Activated CD4-positive, alpha-beta T cell treated with anti-CD3 and anti-CD28 coated beads, Interleukin-2, amount 50 U/mL, for 16 hours (primary cell): ENCODE results near the gene TMEM129.
A peak's percentile ranks its signal among the peaks of the same experiment; 100 is the strongest.

ENCODE experiments used
- DNase-seq: peaks from one replicate; pipeline ENCODE4 v3.0.0-alpha.2; 2020

TMEM129 gene

DNA sequence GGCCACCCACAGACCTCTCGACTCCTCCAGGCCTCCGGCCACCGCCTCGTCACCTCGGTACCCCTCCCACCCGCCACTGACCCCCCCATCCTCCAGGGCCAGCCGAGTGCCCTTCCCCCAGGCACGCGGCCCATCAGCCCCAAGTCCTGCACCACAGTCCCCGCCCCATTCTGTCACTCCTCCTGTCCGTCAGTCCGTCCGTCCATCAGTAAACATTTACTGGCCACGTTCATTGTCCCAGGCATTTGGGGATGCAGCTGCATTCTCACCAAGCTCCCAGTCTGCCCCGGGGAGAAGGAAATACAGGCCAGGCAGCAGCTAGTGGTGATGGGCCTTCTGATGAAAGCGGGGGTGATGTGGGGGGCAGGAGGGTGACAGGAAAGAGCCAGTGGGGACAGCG, 36.7 kb upstream of the TMEM129 start:
- no peak for DNase-seq

DNA sequence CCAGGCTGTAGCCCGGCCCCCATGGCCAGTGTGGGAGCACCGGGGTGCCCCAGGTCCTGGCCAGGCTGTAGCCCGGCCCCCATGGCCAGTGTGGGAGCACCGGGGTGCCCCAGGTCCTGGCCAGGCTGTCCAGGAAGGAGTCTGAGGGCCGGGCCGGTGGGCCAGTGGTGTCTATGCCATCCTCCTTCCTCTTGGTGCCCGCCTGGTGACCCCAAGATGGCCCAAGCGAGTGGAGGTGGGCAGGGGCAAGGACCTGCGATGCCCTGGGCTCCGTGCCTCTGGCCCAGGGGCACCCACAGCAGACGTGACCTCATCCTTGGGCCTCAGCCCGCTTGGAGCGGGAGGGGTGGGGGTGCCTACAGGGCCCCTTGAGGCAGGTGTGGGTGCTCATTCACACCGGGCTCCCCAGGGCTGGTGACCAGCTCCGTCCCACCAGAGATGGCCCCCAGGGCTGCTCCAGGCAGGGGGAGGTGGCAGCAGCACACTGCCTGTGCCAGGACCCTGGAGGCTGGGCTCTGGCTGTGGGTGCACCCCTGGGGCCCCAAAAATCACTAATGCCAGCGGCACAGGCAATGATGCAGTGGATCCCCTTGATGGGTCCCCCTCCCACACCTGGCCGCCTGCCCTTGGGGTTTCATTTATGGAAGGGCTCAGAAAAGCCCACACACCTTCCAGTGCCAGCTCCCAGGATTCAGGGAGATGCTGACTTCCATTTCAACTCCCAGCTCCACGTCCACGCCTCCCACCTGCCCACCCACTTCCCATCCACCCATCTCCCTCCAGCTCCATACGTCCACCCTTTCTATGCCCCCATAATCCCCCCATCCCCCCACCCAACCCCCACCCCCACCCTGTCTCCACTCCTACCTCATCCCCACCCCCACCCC, 36.0 kb upstream of the TMEM129 start:
- no peak for DNase-seq

DNA sequence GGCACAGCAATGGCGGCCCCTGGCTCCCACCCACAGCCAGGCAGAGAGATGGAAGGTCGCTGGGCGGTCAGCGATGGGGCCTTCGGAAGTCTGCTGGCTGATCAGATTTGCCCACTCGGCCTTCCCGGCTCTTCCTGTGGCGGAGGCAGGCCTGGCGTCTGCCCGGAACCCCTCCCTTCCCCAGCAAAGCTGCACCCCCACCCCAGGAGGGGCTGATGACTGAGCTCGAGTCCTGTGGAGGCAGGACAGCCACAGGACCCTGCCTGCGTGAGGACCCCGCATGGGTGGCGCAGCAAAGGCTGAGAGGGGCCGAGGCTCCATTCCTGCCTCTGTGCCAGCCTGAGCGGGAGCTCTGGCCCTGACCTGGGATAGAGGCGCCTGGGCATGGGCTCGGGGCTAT, 35.0 kb upstream of the TMEM129 start:
- DNase-seq = no peak

DNA sequence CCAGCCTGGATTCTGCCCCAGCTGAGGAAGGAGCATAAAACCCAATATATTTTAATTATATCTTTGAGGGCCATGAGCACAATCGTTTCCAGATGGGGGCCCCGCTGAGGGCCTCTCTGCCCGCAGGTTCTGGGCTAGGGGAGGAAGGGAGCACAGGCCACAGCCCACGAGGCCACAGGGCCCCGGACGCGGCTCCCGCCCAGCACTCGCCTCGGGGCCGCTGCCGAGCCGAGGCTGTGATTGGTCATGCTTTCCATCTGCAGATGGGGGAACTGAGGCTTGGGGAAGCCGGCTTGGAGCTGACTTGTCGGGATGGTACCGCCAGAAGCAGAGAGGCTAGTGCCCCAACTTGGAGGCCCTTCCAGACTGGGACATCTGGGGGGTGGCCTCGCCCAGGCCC, 34.2 kb upstream of the TMEM129 start:
- DNase-seq = no peak

DNA sequence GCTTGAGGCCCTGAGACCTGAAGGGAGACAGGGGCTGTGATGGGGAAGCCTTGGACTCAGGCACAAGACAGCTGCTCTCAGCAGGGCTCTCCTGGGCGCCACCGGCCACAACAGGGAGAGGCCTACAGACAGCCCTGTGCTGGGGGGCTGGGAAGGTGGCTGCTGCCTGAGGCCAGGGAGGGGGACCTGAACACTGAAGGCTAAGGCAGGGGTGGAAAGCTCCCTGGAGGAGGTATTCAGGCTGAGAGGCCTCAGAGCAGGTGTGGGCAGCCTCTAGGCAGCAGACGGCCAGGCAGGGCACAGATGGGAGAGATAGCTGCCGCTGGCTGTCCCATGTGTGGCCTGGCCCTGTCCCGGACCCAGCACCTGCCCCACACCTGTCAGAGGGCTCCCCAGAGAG, 33.2 kb upstream of the TMEM129 start:
- no peak for DNase-seq

DNA sequence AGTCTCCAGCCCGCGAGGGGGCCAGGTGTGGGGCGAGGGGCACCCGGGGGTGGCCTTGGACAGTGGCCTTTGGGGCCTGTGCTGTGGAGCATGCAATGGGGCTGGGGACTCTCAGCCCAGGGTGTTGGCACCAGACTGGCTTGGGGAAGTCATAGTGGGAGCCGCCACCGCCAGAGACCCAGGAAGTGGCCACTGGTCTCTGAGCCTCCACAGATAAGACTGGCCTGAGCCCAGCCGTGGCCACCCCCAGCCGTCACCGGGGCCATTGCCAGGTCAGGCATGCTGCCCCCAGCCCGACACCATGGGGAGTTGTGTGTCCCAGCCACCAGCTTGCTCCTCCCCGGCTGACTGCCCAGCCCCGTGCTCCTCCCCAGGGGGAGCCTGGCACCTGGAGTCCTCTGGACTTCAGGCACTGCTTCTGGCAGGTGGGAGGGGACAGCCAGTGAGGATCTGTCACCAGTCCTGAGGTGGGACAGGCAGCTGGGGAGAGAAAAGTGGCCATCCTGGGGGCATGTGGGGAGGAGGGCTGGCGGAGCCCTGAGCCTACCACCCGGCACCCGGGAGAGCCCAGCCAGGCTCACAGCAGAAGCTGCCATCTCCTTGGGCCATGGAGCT, 32.7 kb upstream of the TMEM129 start:
- DNase-seq = no peak

DNA sequence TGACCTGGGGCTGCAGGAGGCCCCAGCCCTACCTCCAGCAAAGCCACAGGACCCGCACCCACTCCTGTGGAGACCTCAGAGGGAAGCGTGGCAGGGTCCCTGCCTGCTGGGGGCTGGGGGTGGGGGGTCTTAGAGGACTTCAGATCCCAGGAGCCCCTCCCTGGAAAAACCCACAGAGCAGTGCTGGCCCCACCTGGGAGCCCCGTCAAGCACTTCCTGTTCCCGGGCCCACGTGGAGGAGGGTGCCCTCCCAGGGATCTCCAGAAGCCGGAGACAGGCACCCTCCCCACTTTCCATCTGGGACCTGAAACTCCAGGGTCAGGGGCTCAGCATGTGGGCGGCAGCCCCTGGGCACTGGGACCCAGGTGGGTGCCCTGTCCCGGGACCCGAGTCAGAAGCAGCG, 32.2 kb upstream of the TMEM129 start:
- DNase-seq = no peak

DNA sequence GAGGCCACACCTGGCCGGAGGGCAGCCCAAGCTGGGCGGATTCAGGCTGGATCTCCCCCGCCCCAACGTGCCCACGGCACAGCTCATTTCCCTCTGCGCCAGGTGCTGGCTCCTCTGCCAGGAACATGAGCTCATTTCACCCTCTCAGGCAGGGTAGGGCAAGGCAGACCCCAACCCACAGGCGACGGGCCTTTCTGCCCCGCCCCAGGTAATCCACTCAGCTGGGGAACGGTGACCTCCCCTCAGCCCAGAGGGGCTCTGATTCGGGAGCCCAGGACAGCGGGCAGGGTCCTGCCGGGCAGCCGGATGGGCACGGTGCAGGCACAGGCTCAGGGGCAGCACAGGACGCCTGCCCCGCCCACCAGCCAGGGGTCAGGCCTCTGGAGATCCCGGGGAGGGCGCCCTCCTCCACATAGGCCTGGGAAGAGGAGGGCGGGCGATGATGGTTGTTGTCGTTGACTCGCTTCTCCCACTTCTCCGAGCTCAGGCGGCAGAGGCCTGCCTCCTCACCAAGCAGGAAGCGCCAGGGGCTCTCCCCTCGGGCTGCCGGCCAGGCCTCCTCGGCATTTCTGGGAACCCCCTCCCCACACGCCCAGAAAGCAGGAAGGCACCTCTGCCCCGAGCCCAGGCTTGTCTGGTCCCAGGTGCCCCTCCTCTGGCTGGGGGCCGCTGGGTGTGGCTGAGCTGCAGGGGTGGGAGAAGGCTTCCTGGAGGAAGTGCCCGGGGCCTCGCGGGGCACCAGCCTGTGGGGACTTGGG, 31.3 kb upstream of the TMEM129 start:
- peak; percentile 49 for DNase-seq

DNA sequence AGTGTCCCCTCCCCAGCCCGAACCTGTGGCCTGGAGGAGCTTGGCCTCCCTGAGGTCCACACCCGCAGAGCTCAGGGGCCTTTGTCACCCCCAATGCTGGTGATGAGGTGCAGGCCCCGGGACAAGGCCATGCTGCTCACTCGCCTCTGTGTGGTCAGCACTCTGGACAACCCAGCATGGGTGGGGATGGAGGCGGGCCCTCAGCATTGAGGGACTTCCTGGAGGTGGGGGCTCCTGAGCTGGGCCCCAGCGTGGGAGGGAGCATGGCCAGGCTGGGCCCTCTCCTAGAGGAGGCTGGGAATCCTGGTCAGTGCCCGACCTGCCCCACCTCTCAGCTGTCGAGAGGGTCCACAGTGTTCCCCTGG, 30.8 kb upstream of the TMEM129 start:
- DNase-seq = no peak

DNA sequence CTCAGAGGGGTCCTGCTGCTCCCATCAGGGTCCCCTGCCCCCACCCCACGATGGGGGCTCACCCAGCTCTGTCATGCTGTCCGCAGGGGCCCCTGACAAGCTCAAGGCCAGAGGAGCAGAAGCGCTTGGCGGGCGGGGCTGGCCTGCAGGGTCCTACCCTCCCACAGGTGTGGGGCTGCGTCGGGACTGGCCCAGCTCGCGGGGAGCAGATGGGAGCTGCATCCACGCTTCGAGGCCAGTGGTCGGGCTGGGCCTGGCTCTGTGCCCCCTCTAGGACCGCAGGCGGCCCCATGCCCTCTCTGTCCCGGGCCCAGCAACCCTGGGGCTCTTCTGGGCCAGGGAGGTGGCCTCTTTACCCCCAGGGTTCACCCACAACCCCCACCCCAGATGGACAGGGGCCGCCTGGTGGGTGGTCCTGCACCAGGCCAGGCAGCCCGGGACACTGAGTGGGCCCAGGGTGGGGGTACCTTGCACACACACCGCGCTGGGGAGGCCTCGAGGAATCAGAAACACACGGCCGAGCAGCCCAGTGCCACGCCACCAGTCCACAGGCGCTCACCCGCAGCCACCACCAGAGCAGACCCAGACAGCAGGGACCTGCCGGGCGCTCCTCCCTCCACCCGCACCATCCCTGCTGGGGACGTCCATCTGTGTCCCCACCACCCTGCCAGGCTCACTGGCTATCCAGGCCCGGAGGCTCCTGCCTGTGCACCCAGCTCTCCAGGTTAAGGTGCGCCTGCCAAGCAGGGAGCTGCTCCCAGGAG, 30.2 kb upstream of the TMEM129 start:
- no peak for DNase-seq

DNA sequence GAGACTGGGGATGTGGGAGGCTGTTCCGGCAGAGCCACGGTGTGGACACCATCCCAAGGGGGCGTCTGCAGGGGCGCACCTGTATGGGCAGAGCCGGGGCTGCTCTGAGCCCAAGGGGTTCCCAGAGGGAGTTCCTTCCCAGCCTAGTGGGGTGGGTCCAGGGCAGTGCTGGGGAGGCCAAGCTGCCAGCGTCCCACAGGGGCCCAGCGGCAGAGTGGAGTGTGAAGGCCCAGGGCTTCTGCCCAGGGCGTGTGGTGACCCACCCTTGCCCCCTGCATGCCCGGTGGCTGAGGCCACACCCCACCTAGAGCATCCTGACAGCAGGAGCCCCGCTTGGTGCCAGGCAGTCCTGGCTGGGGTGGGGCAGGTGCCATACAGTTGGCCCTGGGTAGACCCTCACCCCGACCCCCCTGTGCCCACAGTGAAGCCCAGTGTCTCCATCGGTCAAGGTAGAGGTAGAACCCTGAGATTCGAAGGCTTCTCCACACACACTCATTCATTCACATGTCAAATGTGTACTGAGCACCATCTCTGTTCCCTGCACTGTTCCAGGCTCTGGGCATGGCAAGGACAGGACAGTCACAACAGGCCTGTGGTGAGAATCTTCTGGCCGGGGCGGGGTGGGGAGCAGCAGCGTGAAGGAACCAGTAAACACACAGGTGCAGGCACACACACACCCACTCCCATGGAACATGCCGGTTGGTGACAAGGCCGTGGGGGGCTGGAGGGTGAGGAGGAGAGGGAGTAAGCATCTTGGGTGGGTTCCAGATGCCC, 29.4 kb upstream of the TMEM129 start:
- DNase-seq = no peak

DNA sequence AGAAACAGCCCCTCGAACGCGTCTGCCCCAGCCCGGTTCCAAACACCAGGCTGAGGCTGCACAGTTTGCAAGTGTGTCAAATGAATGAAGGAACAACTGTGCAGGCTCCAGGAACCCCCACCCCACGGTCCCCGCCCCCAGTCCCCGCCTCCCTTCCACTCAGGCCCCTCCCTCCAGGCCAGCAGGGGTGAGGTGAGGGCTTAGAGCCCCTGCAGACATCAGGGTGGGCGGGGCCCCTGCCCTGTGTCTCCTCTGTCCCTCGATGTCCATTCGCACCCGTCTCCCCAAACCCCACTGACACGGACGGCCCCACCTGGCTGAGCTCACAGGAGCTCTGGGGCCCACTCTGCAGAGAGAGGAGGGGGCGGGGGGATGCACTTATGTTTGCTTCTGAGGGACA, 28.7 kb upstream of the TMEM129 start:
- no peak for DNase-seq

DNA sequence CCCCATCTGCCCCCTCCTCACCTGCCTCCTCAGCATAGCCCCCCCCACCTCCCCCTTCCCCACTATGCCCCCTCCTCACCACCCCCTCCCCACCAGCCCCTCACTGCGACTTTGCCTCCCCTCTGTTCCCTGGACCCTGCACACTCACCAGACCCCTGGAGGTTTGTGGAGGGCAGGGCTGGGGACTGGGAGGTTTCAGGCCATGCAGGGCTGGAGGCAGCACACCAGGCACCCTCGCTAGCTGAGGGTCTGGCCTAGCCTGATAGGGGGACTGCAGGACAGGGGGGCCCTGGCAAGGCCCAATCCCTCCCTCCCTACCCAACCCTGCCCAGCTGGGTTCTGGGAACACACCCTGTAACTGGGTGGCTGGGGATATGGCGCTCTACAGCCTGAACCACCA, 28.2 kb upstream of the TMEM129 start:
- no peak for DNase-seq

DNA sequence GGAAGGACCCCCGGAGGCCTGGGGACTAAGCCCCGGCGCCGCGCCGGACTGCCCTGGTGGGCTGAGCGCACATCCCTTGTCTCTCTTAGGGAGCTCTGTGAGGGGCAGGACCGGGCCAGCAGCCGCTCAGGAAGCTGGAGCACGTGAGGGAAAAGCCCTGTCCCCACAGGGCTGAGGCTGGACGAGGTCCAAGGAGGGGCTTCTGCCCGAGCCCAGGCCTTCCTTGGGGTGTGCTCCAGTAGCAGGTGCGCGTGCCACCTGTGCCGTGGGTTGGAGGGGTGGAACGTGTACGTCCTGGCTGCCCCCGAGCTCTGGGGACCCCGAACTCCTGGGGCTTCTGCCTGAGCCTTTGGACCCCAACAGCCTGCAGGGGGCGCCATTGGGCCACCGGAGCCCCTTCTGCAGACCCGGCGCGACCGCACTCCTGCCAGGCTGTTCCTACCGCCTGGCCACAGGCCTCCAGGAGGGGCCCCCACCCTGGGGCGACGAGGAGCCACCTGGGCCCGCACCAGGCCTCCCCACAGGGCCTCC, 27.4 kb upstream of the TMEM129 start:
- DNase-seq = peak; percentile 87

DNA sequence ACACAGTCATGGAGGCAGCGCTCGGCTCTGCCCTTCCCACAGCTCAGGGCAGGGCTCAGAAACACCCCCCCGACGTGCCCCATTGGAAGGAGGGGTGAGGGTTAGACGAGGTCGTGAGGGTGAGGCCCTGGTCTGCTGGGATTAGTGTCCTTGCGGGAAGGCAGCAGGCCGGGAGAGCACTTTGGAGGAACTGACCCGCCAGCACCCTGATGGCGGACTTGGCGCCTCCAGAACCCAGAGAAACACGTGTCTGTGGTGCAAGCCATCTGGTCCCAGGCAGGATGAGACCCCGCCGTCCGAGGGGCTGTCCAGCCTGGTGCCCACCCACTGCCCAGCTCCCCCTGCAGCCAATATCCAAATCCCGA, 26.5 kb upstream of the TMEM129 start:
- DNase-seq = no peak

DNA sequence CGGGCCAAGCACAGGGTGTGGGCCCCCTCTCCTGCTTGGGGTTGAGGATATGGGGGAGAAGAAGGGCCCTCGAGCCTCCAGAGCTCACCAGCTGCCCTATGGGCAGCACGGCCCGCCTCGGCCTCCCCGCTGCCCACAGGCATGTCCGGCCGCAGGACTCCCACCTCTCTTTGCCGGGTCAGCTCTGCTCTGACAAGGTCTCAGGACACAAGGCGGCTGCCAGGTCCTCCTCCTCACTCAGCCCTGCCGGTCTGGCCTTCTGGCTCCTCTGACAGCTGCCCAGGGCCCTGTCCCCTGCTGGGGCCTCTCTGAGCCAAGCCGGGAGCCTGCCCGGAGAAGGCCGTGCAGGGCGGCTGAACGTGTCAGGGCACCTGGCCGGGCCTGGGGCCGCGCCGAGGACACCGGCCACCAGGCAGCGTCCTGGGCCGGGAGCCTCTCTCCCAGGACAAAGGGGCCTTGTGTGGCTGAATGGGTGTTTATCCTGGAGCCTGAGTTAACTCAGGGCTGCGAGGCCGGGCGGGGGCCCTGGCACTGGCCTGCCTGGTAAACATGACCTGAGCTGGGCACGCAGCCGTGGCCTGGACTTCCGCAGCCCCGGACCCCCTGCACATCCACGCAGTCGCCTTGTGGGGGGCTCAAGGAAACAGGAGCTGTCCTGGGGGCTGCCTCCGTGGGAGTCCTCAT, 25.9 kb upstream of the TMEM129 start:
- DNase-seq = no peak

DNA sequence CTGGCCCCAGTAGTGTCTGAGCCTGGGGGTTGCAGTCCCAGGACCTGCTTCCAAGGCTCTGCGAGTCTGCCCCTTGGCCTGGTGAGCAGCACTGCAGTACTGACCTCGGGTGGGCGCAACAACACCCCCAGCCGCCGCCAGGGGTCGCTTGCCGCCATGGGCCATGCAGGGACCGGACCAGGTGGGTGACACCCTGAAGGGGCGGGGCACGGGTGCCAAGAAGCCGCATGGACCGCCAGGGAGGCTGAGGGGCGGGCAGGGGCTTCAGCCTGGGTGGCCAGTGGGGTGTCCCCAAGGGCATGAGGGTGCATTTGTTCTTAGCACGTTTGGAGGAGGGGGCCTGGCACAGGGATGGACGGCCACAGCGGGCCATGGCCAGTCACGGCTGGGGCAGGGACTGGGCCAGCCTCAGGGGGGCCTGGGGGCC, 25.2 kb upstream of the TMEM129 start:
- peak; percentile 85 for DNase-seq

DNA sequence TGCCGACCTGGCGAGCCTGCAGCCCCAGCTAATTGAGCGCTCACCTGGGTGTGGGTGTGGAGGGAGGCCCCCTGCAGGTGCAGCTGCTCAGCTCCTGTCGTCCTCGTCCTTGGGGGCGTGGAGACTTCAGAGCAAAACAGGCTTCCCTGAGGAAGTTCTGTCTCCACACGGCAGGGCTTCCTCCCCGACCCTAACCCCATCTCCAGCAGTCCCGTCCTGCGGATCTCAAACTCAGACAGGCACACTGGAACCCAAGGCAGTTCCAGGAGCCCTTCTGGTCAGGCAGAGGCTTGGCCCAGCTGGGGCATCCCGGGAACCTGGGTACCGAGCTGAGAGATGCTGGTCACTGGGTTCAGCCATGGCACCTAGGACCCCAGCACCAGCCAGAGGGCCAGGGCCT, 24.6 kb upstream of the TMEM129 start:
- no peak for DNase-seq

DNA sequence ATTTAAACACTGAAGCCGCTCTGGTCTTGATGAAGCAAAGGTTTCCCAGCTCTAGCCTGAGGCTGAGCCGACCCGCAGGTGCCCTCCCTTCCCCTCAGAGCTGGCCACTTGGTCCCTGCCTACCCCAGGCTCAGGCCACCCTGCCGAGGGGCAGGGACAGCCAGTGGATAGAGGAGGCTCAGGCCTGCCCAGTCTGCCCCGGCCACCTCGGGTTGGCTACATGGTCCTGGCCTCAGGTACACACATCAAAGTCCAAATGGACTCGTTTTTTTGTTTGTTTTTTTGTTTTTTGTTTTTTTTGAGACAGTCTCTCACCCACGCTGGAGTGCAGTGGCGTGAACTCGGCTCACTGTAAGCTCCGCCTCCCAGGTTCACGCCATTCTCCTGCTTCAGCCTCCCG, 24.0 kb upstream of the TMEM129 start:
- DNase-seq = no peak

DNA sequence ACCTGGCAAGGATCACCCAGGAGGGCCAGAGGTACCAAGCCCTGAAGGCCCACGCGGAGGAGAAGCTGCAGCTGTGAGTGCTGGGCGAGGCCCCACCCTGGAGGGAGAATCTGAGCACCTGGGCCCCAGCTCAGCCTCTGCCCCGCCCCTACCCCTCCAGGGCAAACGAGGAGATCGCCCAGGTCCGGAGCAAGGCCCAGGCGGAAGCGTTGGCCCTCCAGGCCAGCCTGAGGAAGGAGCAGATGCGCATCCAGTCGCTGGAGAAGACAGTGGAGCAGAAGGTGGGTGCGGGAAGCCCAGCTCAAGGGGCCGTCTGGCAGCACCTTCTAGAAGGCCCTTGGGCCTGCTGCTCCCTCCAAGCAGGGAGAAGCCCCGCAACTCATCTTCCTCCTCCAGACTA, 23.4 kb upstream of the TMEM129 start:
- DNase-seq = no peak

DNA sequence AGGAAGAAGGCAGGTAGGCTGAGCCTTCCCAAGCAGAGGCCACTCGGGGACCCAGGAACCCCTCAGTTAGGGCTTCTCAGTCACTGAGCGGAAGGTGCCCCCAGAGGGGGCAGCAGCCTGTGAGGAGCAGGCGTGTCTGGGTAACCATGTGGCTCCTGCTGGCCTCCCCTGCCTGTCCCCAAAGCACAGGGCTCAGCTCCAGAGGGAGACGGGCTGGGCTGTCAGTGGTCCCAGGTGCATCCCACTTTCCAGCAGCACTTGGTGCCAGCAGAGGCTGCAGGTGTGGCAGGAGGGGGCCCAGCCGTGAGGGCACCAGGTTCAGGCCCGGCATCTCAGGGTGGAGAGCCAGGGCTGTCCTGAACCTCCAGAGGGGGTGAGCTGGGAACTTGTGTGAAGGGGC, 22.9 kb upstream of the TMEM129 start:
- no peak for DNase-seq

DNA sequence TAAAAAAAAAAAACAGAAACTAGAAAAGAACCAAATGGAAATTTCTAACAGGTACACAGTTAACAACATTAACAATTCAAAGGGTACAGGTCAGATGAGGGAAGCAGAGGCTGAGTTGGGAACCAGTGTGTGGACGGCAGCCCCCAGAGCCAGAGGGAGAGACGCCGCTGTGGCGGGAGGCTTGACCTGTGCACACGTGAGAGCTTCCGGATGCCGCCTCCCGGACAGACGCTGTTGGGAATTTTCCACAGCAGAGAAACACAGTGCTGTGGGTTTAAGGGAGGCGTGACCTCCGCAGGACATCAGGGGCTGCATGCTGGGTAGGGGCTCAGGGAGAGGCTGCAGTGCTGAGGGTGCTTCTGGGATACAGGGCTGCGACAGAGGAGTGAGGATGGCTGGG, 22.4 kb upstream of the TMEM129 start:
- no peak for DNase-seq
